ENCODE results near the gene TBC1D1. TPM values are rescaled to one million over a fixed set of nuclear protein-coding genes. Genes with fewer than 3 reads are reported as not detected.

The TBC1D1 gene
- total and polyA plus RNA-seq, 2 donors (not counting 1 experiment from before 2014, with no cell fraction given) = 39.7 to 90.0 TPM

GRCh38 chr4:37868238-37868637 is 22.6 kb upstream of the TBC1D1 start:
- Histone ChIP-seq H3K9me3 (ENCODE audit: control insufficient read depth, insufficient read depth, low read depth, low read length) (no peaks in the 10 kb centered on the region), H3K4me3 (replicated peaks in 1 of 4; ENCODE audit: control extremely low read depth in 1 of 4, insufficient read depth in 1 of 4, low read depth in 3 of 4, low read length in 4 of 4) (no peak overlapping the region), H2AFZ (ENCODE audit: low read length) (no peak overlapping the region), H3K4me2 (ENCODE audit: extremely low read depth, insufficient read depth, low read length) (no peak overlapping the region), H3K27me3 (ENCODE audit: control insufficient read depth, insufficient read depth, low read length) (no peaks in the 10 kb centered on the region), H3K4me1 (ENCODE audit: control insufficient read depth, extremely low read depth, insufficient read depth, low read length) (no peaks in the 10 kb centered on the region), H3K27ac (ENCODE audit: insufficient read depth, low read length) (no peak overlapping the region), H3K9ac (ENCODE audit: insufficient read depth, low read length) (no peak overlapping the region), H3K79me2 (ENCODE audit: control insufficient read depth, insufficient read depth, low read length) (no peaks in the 10 kb centered on the region), H3K36me3 (ENCODE audit: control insufficient read depth, insufficient read depth, low read length) (no peaks in the 10 kb centered on the region), H4K20me1 (ENCODE audit: control insufficient read depth, extremely low read depth, insufficient read depth, low read length) (no peaks in the 10 kb centered on the region)
- DNase-seq (ENCODE audit: low read depth in 2 of 2) = no peak
- no peak for TF ChIP-seq CTCF (conservative IDR thresholded peaks at IDR 0.05 in 1 of 2, IDR thresholded peaks at IDR 0.05 in 1 of 2; ENCODE audit: low read depth in 1 of 2, low read length in 2 of 2)

DNA sequence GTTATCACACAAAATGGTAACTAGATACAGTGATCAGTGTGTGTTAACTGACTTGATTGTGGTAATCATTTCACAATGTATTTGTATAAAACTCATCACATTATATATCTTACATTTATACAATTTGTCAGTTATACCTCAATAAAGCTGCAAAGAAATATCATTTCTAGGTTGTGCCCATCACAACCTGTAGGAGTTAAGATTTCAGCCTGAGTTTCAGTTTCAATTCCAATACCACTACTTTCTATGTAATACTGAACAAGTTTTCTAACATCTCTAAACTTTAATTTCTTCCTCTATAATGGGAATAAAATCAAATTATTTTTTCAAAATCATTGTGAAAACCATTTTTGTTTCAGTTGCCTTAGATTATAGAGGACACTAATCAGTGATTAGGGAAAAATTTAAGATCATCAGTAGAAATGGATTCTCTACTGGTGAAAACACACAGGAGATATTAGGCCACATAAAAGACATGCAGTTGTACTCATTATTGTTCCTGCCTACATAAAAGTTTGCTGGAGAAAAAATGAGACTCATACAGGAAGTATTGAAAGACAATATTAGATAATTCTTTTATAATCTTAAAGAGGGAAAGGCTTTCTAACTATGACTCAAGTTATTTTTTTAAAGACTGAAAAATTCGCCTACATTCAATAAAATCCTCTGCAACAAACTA is 18.4 kb upstream of the TBC1D1 start:
- H3K79me2 ChIP-seq (ENCODE audit: control insufficient read depth, insufficient read depth, low read length) = no peaks in the 10 kb centered on the region
- H3K4me2 ChIP-seq (ENCODE audit: extremely low read depth, insufficient read depth, low read length) = no peak overlapping the region
- no peaks in the 10 kb centered on the region for H3K36me3 ChIP-seq (ENCODE audit: control insufficient read depth, insufficient read depth, low read length)
- H3K27me3 ChIP-seq (ENCODE audit: control insufficient read depth, insufficient read depth, low read length) = no peaks in the 10 kb centered on the region
- DNase-seq (ENCODE audit: low read depth in 2 of 2) = no peak
- no peak overlapping the region for H3K9ac ChIP-seq (ENCODE audit: insufficient read depth, low read length)
- H3K4me3 ChIP-seq (replicated peaks in 1 of 4; ENCODE audit: control extremely low read depth in 1 of 4, insufficient read depth in 1 of 4, low read depth in 3 of 4, low read length in 4 of 4) = no peak overlapping the region
- H2AFZ ChIP-seq (ENCODE audit: low read length) = no peak overlapping the region
- no peak overlapping the region for H3K27ac ChIP-seq (ENCODE audit: insufficient read depth, low read length)
- TF ChIP-seq CTCF (conservative IDR thresholded peaks at IDR 0.05 in 1 of 2, IDR thresholded peaks at IDR 0.05 in 1 of 2; ENCODE audit: low read depth in 1 of 2, low read length in 2 of 2) (no peak), EZH2 (IDR thresholded peaks at IDR 0.05; ENCODE audit: low read length, missing control alignments) (no peak)
- H4K20me1 ChIP-seq (ENCODE audit: control insufficient read depth, extremely low read depth, insufficient read depth, low read length) = no peaks in the 10 kb centered on the region
- H3K4me1 ChIP-seq (ENCODE audit: control insufficient read depth, extremely low read depth, insufficient read depth, low read length) = no peaks in the 10 kb centered on the region
- H3K9me3 ChIP-seq (ENCODE audit: control insufficient read depth, insufficient read depth, low read depth, low read length) = no peaks in the 10 kb centered on the region

- Histone ChIP-seq H3K9ac (ENCODE audit: insufficient read depth, low read length) (no peak overlapping the region), H3K79me2 (ENCODE audit: control insufficient read depth, insufficient read depth, low read length) (no peaks in the 10 kb centered on the region), H3K4me1 (ENCODE audit: control insufficient read depth, extremely low read depth, insufficient read depth, low read length) (no peaks in the 10 kb centered on the region), H2AFZ (ENCODE audit: low read length) (no peak overlapping the region), H4K20me1 (ENCODE audit: control insufficient read depth, extremely low read depth, insufficient read depth, low read length) (no peaks in the 10 kb centered on the region), H3K27ac (ENCODE audit: insufficient read depth, low read length) (no peak overlapping the region), H3K4me2 (ENCODE audit: extremely low read depth, insufficient read depth, low read length) (no peak overlapping the region), H3K36me3 (ENCODE audit: control insufficient read depth, insufficient read depth, low read length) (no peaks in the 10 kb centered on the region), H3K27me3 (ENCODE audit: control insufficient read depth, insufficient read depth, low read length) (no peaks in the 10 kb centered on the region), H3K9me3 (ENCODE audit: control insufficient read depth, insufficient read depth, low read depth, low read length) (no peaks in the 10 kb centered on the region), H3K4me3 (replicated peaks in 1 of 4; ENCODE audit: control extremely low read depth in 1 of 4, insufficient read depth in 1 of 4, low read depth in 3 of 4, low read length in 4 of 4) (no peak overlapping the region)
- DNase-seq (ENCODE audit: low read depth in 2 of 2) = peak; percentile 64 to 87
- TF ChIP-seq CTCF (conservative IDR thresholded peaks at IDR 0.05 in 1 of 2, IDR thresholded peaks at IDR 0.05 in 1 of 2; ENCODE audit: low read depth in 1 of 2, low read length in 2 of 2) (no peak), EZH2 (IDR thresholded peaks at IDR 0.05; ENCODE audit: low read length, missing control alignments) (no peak)
These were observed 17.5 kb upstream of the TBC1D1 start for GRCh38 chr4:37873386-37873785.
